HG03558 (cell line): ENCODE results near the gene SCN3A.

Experiments
- ATAC-seq: cut with Tn5 transposase; IDR thresholded peaks from one replicate; pipeline ENCODE4 v1.9.1; 2021; ENCODE audit warnings: moderate number of reproducible peaks; ENCODE audit not compliant: unreplicated experiment; ENCODE audit errors: extremely low read depth

SCN3A gene

DNA sequence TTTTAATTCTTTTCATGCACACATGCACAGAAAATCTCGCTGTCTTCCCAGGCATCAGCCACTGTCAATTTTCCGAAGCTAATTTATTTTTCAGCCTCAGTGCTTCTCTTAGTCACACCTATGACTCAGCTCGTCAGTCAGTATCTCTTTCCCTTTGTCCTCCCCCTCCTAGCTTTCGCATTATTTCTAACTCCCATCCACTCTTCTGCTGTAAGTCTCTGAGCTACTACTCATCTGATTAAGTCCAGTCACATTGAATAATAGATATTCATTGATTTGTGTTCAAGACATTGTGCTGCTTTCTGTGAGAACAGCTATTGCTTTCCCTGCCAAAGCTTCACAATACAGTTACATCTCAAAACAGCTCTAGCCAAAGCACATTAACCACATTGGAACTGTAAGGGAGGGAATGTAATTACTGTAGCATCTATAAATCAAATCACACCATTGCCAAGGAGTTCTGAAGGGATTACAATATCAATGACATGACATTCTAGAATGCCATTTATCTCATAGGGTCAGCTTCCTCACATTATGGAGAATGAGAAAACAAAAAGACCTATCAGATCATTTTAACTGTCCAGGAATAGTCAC lies 89.4 kb downstream of the SCN3A start:
- ATAC-seq: no peak

DNA sequence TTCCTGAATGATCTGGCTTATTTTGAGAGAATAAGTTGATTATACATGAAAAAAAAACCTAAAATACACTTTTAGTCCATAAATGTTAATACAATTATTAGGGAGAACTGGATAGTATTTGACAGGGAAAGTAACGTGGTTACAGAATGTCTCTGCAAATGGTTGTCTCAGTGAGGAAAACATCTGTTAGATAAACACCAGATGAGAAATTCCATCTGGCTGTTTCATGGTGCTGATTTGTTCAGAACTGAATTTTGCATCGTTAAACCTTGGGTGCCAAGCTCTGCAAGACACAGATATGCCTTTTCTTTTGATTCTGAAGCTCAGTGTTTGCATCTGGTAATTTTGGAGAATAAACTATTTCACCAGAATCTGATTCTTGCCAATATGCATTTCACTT lies 90.4 kb downstream of the SCN3A start:
- no peak for ATAC-seq

DNA sequence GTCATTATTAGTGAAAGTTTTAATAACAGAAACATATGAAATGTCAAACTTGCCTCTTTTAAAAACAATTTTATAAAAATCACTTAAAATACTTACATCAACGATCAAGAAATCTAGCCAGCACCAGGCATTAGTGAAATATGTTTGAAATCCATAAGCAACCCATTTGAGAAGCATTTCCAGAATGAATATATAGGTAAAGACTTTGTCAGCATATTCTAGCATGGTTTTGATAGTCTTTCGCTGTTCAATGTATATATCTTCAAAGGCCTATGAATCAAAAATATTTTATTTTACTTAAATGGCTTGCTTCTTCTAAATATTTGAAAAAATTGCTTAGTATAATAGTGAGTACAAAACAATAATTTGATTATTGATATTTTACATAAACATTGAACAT lies 91.1 kb downstream of the SCN3A start:
- no peak for ATAC-seq

DNA sequence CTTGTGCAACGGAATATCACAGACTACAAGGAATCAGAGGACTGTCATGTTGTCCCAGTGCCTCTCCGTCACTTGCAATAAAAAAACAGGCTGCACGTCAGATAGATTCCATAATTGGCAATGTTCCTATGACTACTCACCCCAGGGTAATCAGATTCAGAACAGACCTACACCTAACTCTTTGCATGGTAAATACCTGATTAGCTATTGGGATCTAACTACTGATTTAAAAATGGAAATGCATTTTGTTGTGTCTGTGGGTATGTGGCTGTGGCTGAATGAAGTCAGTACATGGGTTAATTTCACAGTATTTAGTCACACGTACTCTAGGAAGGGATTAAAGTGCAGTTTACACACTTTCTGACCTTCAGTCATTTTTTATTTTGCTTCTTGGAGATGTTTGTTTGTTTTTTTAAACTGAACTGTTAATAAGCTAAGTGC lies 91.7 kb downstream of the SCN3A start:
- no peak for ATAC-seq

DNA sequence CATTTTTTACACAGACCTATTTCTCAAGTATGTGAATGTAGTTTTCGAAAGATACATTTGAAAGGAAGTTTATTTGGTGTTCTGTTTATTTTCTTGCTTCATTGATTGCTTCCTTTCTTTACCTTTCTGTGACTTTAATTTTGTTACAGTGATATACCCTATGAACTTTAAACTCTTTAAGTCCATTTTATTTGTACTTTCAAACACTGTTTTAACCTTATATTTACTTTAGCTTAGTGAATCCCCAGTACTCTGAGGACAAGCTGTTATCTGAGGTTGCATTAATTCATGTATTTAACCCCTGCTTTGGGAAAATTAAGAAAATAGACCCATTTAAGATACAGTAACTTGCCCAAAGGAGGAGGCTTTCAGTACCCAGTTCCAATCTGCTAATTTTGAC lies 93.5 kb downstream of the SCN3A start:
- ATAC-seq: no peak

- no peak for ATAC-seq
Measured at GRCh38 chr2:165109915-165110314, 93.9 kb downstream of the SCN3A start.

GRCh38 chr2:165105926-165106325 lies 97.9 kb downstream of the SCN3A start:
- no peak for ATAC-seq

- ATAC-seq: no peak
Measured at GRCh38 chr2:165087933-165088901, 115.6 kb downstream of the SCN3A start.

GRCh38 chr2:165086337-165086736 lies 117.5 kb downstream of the SCN3A start:
- ATAC-seq: no peak

GRCh38 chr2:165083326-165083725 lies 120.5 kb downstream of the SCN3A start:
- ATAC-seq: no peak

- ATAC-seq: no peak
Measured at GRCh38 chr2:165082479-165082878, 121.4 kb downstream of the SCN3A start.

DNA sequence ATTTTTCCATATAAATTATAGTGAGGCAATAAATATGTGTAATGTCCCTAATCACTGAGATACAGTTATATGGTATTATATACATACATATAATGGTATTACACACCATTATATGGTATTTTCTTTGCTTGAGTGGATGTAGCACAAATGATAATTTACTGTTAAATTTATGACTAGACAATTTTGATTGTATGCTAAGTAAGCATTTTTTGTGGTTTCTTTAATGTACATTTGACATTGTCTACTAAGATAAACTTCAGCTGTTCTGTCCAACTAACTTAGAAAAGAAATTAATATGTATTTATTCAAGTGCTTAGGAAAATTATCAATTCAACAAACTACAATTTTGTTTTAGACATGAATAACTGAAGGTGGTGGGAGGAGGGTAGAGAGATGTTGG lies 122.6 kb downstream of the SCN3A start:
- no peak for ATAC-seq

GRCh38 chr2:165079432-165079831 lies 124.4 kb downstream of the SCN3A start:
- ATAC-seq: no peak

- ATAC-seq: no peak
Measured at GRCh38 chr2:165078913-165079312, 124.9 kb downstream of the SCN3A start.

- no peak for ATAC-seq
Measured at GRCh38 chr2:165074884-165075283, 129.0 kb downstream of the SCN3A start.

GRCh38 chr2:165074323-165074722 lies 129.5 kb downstream of the SCN3A start:
- no peak for ATAC-seq

- ATAC-seq: no peak
Measured at GRCh38 chr2:165070076-165070475, 133.8 kb downstream of the SCN3A start.

DNA sequence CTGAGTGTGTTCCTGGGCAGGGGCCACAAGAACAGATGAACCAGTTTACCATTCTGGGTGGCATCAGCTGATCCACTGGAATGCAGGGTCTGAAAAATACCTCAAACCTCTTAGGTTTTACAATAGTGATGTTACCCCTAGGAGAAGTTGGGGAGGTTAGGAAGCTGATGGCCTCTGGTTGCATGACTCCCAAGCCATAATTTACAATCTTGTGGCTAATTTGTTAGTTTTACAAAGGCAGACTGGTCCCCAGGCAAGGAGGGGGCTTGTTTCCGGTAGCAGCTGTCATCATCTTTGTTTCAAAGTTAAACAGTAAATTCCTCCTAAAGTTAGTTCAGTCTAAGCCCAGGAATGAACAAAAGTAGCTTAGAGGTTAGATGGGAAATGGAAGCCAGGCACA lies 134.7 kb downstream of the SCN3A start:
- ATAC-seq: no peak

GRCh38 chr2:165068487-165068757 lies 135.4 kb downstream of the SCN3A start:
- ATAC-seq: no peak

DNA sequence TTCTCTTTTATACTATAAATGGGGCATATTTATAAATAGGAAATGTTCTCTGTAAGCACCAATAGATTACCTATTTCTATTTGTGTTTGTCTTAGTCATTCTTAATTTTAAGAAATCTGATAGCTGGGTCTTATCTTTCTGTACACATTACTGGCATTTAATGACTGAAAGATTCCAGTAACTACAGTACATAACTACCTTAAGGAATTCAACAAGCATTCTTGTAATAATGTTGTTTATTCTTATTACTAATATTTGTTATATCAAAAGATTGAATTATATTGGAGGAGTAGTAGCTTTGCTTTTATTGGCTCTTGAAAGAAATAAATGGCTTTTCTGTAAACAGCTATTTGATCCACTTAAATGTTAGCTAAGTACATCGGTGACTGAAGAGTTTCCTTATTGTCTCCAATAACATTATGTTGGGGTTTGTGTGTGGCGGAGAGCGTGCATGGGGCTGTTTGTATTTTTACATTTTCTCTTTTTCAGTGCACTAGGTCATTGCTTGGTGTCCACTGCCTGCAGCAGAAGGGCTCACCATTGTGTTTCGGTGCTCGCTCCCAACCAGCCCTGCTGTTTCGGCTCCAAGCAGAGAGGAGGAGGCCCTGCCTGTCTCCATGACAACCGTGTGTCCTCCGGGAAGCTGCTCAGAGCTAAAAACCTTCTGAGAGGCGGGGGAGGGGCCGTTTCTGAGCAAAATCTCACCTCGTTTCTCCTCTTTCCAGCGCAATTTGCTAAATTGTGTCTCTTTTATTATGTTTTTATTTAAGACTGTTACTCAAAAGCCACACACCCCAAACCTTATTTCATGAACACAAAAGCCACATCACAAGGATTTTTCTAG lies 136.0 kb downstream of the SCN3A start:
- no peak for ATAC-seq

GRCh38 chr2:165064743-165065142 lies 139.1 kb downstream of the SCN3A start:
- ATAC-seq: no peak
